NCI-H2107 (cell line): ENCODE data around the gene SLC2A1.

Experiments
- DNase-seq: peaks from one replicate; lab custom pipeline; 2025; lab: John Stamatoyannopoulos, UW

The SLC2A1 gene

DNA sequence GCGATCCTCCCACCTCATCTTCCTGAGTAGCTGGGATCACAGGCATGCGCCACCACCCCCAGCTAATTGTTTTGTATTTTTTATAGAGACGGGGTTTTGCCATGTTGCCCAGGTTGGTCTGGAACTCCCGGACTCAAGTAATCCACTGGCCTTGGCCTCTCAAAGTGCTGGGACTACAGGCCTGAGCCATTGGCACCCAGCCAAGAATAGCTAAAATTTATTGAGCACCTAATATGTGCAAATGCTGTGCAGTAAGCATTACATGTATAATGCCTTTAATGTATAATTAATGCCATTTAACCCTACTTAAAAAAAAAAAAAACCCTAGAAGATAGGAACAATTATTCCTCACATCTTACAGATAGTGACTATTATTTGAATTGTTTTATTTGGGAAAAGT is 69.4 kb downstream of the SLC2A1 start:
- DNase-seq: no peak

DNA sequence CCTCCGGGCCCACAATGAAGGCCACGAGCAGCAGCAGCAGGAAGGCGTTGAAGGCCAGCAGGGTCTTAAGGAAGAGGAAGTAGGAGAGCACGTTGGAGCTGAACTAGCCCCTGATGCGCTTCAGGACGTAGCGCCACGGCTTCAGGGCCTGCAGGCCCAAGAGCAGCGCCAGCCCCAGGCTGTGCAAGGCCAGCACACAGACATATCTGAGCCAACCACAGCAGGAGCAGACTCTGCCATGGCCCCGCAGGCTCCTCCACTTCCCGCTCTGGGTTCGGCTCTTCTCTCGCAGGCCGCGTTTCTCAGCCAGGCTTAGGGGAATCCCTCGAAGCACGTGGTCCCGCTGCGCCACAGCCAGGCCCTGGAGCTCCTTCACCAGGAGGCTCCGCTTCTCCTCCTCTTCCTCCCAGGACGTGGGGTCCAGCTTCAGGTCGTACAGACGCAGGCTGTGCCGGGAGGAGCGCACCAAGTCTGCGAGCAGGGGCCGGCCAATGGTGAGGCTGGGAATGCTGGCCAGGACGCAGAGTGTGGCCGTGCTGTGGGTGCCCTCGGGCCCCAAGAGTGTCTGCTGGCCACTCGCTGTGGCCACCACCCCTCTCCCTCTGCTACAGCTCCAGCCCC is 70.5 kb downstream of the SLC2A1 start:
- no peak for DNase-seq

DNA sequence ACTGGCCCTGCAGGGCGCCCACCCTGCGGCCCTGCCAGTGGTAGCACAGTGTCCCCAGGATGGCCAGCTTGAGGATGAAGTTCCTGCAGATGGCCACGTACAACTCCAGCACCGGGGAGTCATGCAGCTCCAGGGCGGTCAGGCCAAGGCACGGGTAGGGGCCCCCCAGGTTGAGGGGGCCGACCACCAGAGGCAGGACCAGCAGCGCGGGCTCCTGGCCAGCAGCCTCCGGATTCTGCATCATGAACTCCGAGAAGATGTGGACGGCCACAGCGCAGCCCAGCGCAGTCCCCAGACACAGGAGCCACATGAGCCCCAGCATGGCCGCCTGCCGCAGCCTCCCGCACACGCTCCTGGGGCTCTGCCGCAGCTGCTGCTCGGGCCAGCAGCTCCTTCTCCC is 71.3 kb downstream of the SLC2A1 start:
- no peak for DNase-seq

DNA sequence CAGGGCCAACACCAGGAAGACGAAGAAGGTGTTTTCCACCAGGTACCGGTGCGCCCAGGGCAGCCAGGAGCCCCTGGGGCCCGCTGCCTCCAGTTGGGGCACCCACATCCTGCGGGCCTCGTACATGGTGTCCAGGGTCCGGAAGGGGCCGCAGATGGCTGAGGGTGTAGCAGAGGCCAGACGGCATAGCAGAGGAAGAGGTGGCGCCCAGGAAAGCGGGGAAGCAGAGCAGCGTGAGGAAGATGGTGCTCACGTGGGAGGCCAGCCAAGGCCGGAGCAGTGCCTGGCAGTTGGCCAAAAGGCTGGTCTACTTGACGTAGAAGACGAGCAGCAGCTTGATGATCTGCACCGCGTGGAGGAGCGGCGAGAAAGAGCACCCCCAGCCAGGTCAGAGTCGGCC is 71.9 kb downstream of the SLC2A1 start:
- DNase-seq: no peak

DNA sequence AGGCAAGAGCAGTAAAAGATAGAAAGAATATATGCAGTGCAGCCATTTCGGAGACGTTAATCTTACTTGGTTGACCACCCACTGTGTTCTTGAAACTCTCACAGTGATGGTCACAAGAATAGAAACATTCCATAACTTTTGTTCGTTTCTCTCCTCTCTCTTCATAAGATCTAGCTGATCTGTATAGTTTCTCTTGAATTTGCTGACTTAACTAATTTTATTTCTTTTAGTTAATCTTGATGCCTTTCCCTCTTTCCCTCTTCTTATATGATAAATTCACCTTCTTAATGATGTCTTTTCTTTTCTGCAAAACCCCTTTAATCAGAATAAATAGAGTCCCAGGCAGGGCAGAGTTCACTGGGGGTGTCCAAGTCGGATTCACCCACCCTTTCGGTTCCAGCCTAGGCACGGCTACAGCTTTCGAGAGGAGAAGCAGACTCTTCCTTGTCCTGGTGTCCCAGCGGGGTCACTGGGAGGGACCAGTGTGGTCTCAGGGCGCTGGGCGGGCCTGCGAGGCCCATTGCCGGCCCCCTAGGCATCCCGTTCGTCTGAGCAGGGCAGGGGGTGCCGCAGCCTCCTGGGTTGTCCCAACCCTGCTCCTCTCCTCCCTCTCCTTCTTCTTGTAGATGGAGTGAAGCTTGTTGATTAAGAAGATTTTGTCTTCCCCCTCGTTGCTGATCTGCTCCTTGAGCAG is 72.5 kb downstream of the SLC2A1 start:
- DNase-seq: no peak

DNA sequence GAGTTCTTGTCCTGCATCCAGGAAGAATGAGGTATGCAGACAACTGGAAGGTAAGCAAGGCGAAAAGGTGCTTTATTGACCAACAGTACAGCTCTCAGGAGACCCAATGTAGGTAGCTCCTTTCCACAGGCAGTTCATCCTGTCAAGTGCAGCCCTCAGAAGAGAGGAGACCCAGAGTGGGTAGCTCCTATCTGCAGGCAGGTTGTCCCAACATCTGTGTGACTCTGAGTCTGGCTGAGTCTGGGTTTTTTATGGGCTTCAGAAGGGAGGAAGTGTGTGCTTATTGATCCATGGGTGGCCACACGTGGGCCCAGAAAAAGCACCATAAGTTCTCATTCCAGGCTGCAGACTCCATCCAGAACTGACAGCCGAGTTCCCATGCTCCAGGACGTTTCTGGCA is 78.3 kb downstream of the SLC2A1 start:
- no peak for DNase-seq

DNA sequence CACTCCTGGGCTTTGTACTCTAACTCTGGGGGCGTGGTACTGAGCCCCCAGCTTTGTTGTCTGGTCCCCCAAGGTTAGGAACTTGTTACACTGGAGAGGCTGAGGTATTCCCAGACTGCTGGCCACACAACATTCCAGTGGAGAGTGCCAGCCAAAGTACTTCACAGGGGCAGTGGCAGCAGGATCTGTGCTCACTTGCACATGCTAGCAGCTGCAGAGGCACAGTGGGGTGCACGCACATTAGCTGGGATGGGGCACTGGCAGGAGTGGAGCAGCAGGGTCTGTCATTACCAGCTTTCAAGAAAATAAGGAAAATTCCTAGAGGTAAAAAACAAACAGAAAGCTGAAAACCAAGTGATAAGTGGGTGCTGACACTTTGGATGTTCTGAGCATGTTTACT is 81.3 kb downstream of the SLC2A1 start:
- no peak for DNase-seq

DNA sequence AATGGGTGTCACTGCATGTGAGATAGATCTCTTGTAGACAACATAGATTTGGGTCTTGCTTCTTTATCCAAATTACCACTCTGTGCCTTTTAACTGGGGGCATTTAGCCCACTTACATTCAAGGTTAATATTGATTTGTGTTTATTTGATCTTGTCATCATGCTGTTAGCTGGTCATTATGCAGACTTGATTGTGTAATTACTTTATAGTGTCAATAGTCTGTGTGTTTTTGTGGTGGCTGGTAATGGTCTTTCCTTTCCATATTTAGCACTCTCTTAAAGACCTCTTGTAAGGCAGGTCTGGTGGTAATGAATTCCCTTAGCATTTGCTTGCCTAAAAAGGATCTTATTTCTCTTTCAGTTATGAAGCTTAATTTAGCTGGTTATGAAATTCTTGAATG is 82.7 kb downstream of the SLC2A1 start:
- DNase-seq: no peak
